ENCODE data around the gene CALHM4. TPM values are rescaled to one million over a fixed set of nuclear protein-coding genes. Genes with fewer than 3 reads are reported as not detected.

The CALHM4 gene
- total RNA-seq, 2 donors from 2014 or later: not detected

GRCh38 chr6:116528780-116529179, 24.8 kb upstream of the CALHM4 start:
- H3K27me3 Mint-ChIP-seq: peaks cover 51% of the 10 kb centered on the region
- DNase-seq (no peak), ATAC-seq (no peak)
- H3K36me3 Mint-ChIP-seq (ENCODE audit: low read depth): no peaks in the 10 kb centered on the region
- no peaks in the 10 kb centered on the region for H3K9me3 ChIP-seq (ENCODE audit: control insufficient read depth, low read length, poor library complexity, severe bottlenecking)
- no peak overlapping the region for H3K27ac Mint-ChIP-seq
- no peak overlapping the region for H3K4me3 Mint-ChIP-seq
- peaks cover 2% of the 10 kb centered on the region for H3K4me1 Mint-ChIP-seq

DNA sequence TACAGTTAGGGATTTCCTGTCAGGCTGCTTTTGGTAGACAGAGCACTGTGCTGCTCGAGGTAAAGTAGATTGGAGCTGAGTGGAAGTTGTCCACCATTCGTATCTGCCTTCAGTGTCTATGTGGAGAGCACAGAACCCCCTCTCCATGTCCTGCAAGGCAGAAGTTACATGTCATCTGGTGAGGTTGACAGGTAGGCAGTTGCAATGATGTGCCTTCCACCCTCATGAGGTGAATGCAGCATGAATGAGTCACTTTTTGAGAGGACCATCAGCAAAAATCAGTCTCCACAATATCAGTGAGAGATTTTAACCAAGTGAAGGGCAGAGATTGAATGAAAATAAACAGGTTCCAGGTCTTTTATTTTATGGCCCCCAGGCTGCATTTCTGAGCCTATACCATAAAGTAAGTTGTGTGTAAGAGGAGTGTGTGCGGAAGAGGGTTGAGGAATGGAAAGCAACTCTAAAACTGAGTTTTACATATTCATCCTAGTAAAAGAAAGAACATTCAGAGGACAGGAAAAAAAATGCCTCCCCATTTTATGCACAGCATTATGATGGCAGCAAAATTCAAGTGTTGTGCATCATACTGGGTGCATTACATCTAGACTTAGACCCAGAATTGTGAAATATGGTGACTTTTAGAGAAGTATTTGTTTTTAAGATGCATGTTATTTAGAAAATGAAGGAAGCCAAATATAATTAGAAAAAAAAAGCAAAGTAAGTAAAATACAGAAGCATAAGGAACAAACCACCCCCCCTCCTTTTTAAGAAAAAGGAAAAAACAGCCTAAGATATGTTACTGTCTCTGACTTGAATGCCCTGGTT, 23.9 kb upstream of the CALHM4 start:
- no peak for DNase-seq
- Mint-ChIP-seq H3K4me3 (no peak overlapping the region), H3K27ac (no peak overlapping the region), H3K4me1 (peaks cover 2% of the 10 kb centered on the region), H3K27me3 (peaks cover 59% of the 10 kb centered on the region), H3K36me3 (ENCODE audit: low read depth) (no peaks in the 10 kb centered on the region)
- H3K9me3 ChIP-seq (ENCODE audit: control insufficient read depth, low read length, poor library complexity, severe bottlenecking): no peaks in the 10 kb centered on the region
- ATAC-seq: no peak

GRCh38 chr6:116530436-116530835, 23.1 kb upstream of the CALHM4 start:
- no peaks in the 10 kb centered on the region for H3K9me3 ChIP-seq (ENCODE audit: control insufficient read depth, low read length, poor library complexity, severe bottlenecking)
- no peak for DNase-seq
- ATAC-seq: no peak
- Mint-ChIP-seq H3K36me3 (ENCODE audit: low read depth) (no peaks in the 10 kb centered on the region), H3K27ac (no peak overlapping the region), H3K4me3 (no peak overlapping the region), H3K4me1 (peaks cover 2% of the 10 kb centered on the region), H3K27me3 (peaks cover 59% of the 10 kb centered on the region)

- ATAC-seq (peak; percentile 97), DNase-seq (peak in 2 of 3 donors; percentile 25 to 58)
- H3K27ac Mint-ChIP-seq: no peak overlapping the region
- H3K4me1 Mint-ChIP-seq: peaks cover 2% of the 10 kb centered on the region
- no peaks in the 10 kb centered on the region for H3K36me3 Mint-ChIP-seq (ENCODE audit: low read depth)
- H3K4me3 Mint-ChIP-seq: no peak overlapping the region
- H3K9me3 ChIP-seq (ENCODE audit: control insufficient read depth, low read length, poor library complexity, severe bottlenecking): no peaks in the 10 kb centered on the region
- peaks cover 50% of the 10 kb centered on the region for H3K27me3 Mint-ChIP-seq
These were observed 21.6 kb upstream of the CALHM4 start for GRCh38 chr6:116531675-116532570.

- H3K4me3 Mint-ChIP-seq: no peak overlapping the region
- peaks cover 2% of the 10 kb centered on the region for H3K4me1 Mint-ChIP-seq
- peaks cover 44% of the 10 kb centered on the region for H3K27me3 Mint-ChIP-seq
- ATAC-seq (no peak), DNase-seq (no peak)
- H3K36me3 Mint-ChIP-seq (ENCODE audit: low read depth): no peaks in the 10 kb centered on the region
- H3K27ac Mint-ChIP-seq: no peak overlapping the region
- no peaks in the 10 kb centered on the region for H3K9me3 ChIP-seq (ENCODE audit: control insufficient read depth, low read length, poor library complexity, severe bottlenecking)
These were observed 20.2 kb upstream of the CALHM4 start for GRCh38 chr6:116533233-116533957.

DNA sequence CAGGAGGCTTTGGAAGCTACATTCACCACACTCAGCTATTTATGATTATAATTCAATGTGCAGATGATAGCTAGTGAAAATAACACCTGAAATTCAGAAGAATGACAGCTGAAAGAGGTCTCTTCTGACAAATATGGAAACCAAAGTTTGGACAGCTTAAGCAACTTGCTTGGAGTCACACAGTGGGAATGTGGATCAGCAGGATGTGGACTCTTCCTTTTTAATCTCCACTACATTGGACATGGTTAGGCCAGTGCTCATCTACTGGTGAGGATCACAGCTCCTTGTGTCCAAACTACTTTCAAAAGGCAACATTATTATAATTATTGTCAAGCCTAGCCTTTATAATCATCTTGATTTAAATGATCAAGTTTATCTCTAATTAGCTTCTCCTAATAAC, 18.4 kb upstream of the CALHM4 start:
- Mint-ChIP-seq H3K36me3 (ENCODE audit: low read depth) (no peaks in the 10 kb centered on the region), H3K27me3 (peaks cover 42% of the 10 kb centered on the region), H3K27ac (no peak overlapping the region), H3K4me1 (peaks cover 2% of the 10 kb centered on the region), H3K4me3 (no peak overlapping the region)
- DNase-seq (no peak), ATAC-seq (no peak)
- no peaks in the 10 kb centered on the region for H3K9me3 ChIP-seq (ENCODE audit: control insufficient read depth, low read length, poor library complexity, severe bottlenecking)

DNA sequence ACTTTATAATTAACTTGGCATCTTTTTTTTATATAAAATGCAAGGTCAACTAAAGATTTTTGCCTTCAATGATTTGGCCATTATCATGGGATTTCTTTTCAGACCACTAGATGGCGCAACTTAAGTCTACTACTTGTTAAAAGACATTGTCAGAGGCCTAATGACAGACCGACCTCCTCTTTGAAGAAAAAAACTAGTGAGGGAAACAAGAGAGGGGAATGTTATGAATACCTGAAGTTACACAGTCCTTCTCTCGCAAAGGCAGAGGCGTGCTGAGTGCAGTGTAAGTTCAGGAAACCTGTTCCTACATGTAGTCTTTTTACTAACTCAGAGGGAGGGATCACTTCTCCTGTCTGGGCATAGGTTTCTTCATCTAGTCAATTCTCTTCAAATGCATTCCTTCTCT, 17.3 kb upstream of the CALHM4 start:
- no peaks in the 10 kb centered on the region for H3K9me3 ChIP-seq (ENCODE audit: control insufficient read depth, low read length, poor library complexity, severe bottlenecking)
- Mint-ChIP-seq H3K36me3 (ENCODE audit: low read depth) (no peaks in the 10 kb centered on the region), H3K27me3 (peaks cover 44% of the 10 kb centered on the region), H3K4me3 (no peak overlapping the region), H3K27ac (no peak overlapping the region), H3K4me1 (no peaks in the 10 kb centered on the region)
- DNase-seq (no peak), ATAC-seq (peak; percentile 66)

GRCh38 chr6:116542426-116542825, 11.1 kb upstream of the CALHM4 start:
- H3K4me1 Mint-ChIP-seq: no peaks in the 10 kb centered on the region
- H3K27me3 Mint-ChIP-seq: peaks cover 58% of the 10 kb centered on the region
- no peaks in the 10 kb centered on the region for H3K36me3 Mint-ChIP-seq (ENCODE audit: low read depth)
- no peak overlapping the region for H3K4me3 Mint-ChIP-seq
- no peak for ATAC-seq
- DNase-seq: no peak
- no peak overlapping the region for H3K27ac Mint-ChIP-seq
- no peaks in the 10 kb centered on the region for H3K9me3 ChIP-seq (ENCODE audit: control insufficient read depth, low read length, poor library complexity, severe bottlenecking)

- peaks cover 63% of the 10 kb centered on the region for H3K27me3 Mint-ChIP-seq
- H3K4me3 Mint-ChIP-seq: no peak overlapping the region
- ATAC-seq: no peak
- DNase-seq: no peak
- no peaks in the 10 kb centered on the region for H3K9me3 ChIP-seq (ENCODE audit: control insufficient read depth, low read length, poor library complexity, severe bottlenecking)
- H3K4me1 Mint-ChIP-seq: no peaks in the 10 kb centered on the region
- no peak overlapping the region for H3K27ac Mint-ChIP-seq
- no peaks in the 10 kb centered on the region for H3K36me3 Mint-ChIP-seq (ENCODE audit: low read depth)
These were observed 10.4 kb upstream of the CALHM4 start for GRCh38 chr6:116543149-116543548.

- ATAC-seq: no peak
- H3K4me1 Mint-ChIP-seq: peaks cover 3% of the 10 kb centered on the region
These were observed 7.9 kb upstream of the CALHM4 start, which contains the start of gene TRAPPC3L for GRCh38 chr6:116545651-116546050. Gene TRAPPC3L (minus strand): TSS chr6:116545684. CDS start chr6:116545514, 170 bp downstream.

GRCh38 chr6:116547358-116547757, 6.2 kb upstream of the CALHM4 start:
- no peaks in the 10 kb centered on the region for H3K9me3 ChIP-seq (ENCODE audit: control insufficient read depth, low read length, poor library complexity, severe bottlenecking)
- DNase-seq (no peak), ATAC-seq (no peak)
- no peak overlapping the region for H3K4me3 Mint-ChIP-seq
- peaks cover 3% of the 10 kb centered on the region for H3K4me1 Mint-ChIP-seq
- peaks cover 56% of the 10 kb centered on the region for H3K27me3 Mint-ChIP-seq
- peaks cover 4% of the 10 kb centered on the region for H3K36me3 Mint-ChIP-seq (ENCODE audit: low read depth)
- H3K27ac Mint-ChIP-seq: no peak overlapping the region

More at GRCh38 chr6:116545651-116546050, 7.9 kb upstream of the CALHM4 start, which contains the start of gene TRAPPC3L:
- no peak for DNase-seq
- Mint-ChIP-seq H3K36me3 (ENCODE audit: low read depth) (peaks cover 2% of the 10 kb centered on the region), H3K4me3 (no peak within 1 kb of the TSS), H3K27me3 (peaks cover 50% of the 10 kb centered on the region), H3K27ac (no peak within 1 kb of the TSS)
- H3K9me3 ChIP-seq (ENCODE audit: control insufficient read depth, low read length, poor library complexity, severe bottlenecking): no peaks in the 10 kb centered on the region

- H3K9me3 ChIP-seq (ENCODE audit: control insufficient read depth, low read length, poor library complexity, severe bottlenecking): no peaks in the 10 kb centered on the region
- Mint-ChIP-seq H3K27ac (peak overlapping the region; percentile 19), H3K4me1 (peaks cover 3% of the 10 kb centered on the region), H3K27me3 (peaks cover 52% of the 10 kb centered on the region), H3K36me3 (ENCODE audit: low read depth) (peaks cover 4% of the 10 kb centered on the region), H3K4me3 (no peak overlapping the region)
- ATAC-seq: no peak
- DNase-seq: no peak
These were observed 2.8 kb upstream of the CALHM4 start for GRCh38 chr6:116550796-116551195.

- H3K9me3 ChIP-seq (ENCODE audit: control insufficient read depth, low read length, poor library complexity, severe bottlenecking): no peaks in the 10 kb centered on the region
- no peak for DNase-seq
- ATAC-seq: no peak
- no peak overlapping the region for H3K4me3 Mint-ChIP-seq
- no peaks in the 10 kb centered on the region for H3K36me3 Mint-ChIP-seq (ENCODE audit: low read depth)
- no peak overlapping the region for H3K27ac Mint-ChIP-seq
- H3K4me1 Mint-ChIP-seq: no peaks in the 10 kb centered on the region
- peaks cover 34% of the 10 kb centered on the region for H3K27me3 Mint-ChIP-seq
These were observed 2.5 kb downstream of the CALHM4 start for GRCh38 chr6:116556065-116556464.

Data from T-helper 17 cell (primary cell).